HEK293 (cell line): ENCODE results near the gene RBFOX2.

Experiments
- CTCF ChIA-PET: fragments of 350-600 bp; formaldehyde crosslinking; extraction: SDS; loops from one replicate; lab custom pipeline; 2021; ENCODE audit warnings: antibody characterized with exemption; lab: Yijun Ruan, JAX
- POLR2A ChIA-PET: fragments of 300-600 bp; formaldehyde crosslinking; extraction: SDS; loops from one replicate; lab custom pipeline; 2020; ENCODE audit warnings: antibody characterized with exemption, inconsistent platforms; lab: Yijun Ruan, JAX
- H3K27ac ChIP-seq: fragments of 200-500 bp; sonication (Bioruptor generic); 2 replicates; pipeline ENCODE4 v1.5.1; 2014; ENCODE audit warnings: low read depth, low read length, control low read depth, inconsistent platforms; ENCODE audit errors: extremely low read depth
- H3K36me3 ChIP-seq, 2 experiments: fragments of 200-500 bp in 1 of 2; sonication (Bioruptor generic) in 1 of 2; 1 replicate in 1 of 2; 2 replicates in 1 of 2; pipeline ENCODE4 v1.5.1; 2014 to 2017; ENCODE audit warnings: inconsistent platforms in 2 of 2, low read length in 2 of 2; ENCODE audit not compliant: control insufficient read depth in 2 of 2, insufficient read depth in 1 of 2
- H3K4me1 ChIP-seq: fragments of 200-500 bp; sonication (Bioruptor generic); 2 replicates; pipeline ENCODE4 v1.5.1; 2014; ENCODE audit warnings: mild to moderate bottlenecking, low read length, inconsistent platforms; ENCODE audit not compliant: control insufficient read depth, insufficient read depth
- H3K4me3 ChIP-seq: 2 replicates; pipeline ENCODE4 v1.5.1; 2011; ENCODE audit warnings: low read depth, mild to moderate bottlenecking, control low read depth, low read length, moderate library complexity
- H3K9me3 ChIP-seq: fragments of 200-500 bp; sonication (Bioruptor generic); 2 replicates; pipeline ENCODE4 v1.5.1; 2014; ENCODE audit warnings: low read depth, low read length, inconsistent platforms; ENCODE audit not compliant: control insufficient read depth, insufficient read depth
- IKZF3 ChIP-seq: fragments of 450-650 bp; IDR thresholded peaks from 2 replicates; pipeline ENCODE4 v1.5.0; 2018; ENCODE audit warnings: missing biosample characterization, mild to moderate bottlenecking, missing genetic modification characterization, moderate library complexity
- OSR2 ChIP-seq: fragments of 450-650 bp; formaldehyde crosslinking; IDR thresholded peaks from 2 replicates; pipeline ENCODE4 v1.5.1; 2016; ENCODE audit warnings: missing biosample characterization, missing genetic modification characterization
- SP7 ChIP-seq: fragments of 450-650 bp; formaldehyde crosslinking; IDR thresholded peaks from 2 replicates; pipeline ENCODE4 v1.5.1; 2016; ENCODE audit warnings: missing biosample characterization, missing genetic modification characterization
- TRIM28 ChIP-seq: IDR thresholded peaks from 2 replicates; pipeline ENCODE4 v1.6.1; 2011; ENCODE audit warnings: low read length, control low read depth, borderline replicate concordance
- ZEB2 ChIP-seq: fragments of 450-650 bp; formaldehyde crosslinking; IDR thresholded peaks from 2 replicates; pipeline ENCODE4 v1.5.1; 2016; ENCODE audit warnings: missing biosample characterization, missing genetic modification characterization
- ZIC2 ChIP-seq: fragments of 450-650 bp; formaldehyde crosslinking; IDR thresholded peaks from 2 replicates; pipeline ENCODE4 v1.5.1; 2016; ENCODE audit warnings: missing biosample characterization, missing genetic modification characterization
- ZNF138 ChIP-seq: fragments of 450-650 bp; formaldehyde crosslinking; IDR thresholded peaks from 2 replicates; pipeline ENCODE4 v1.5.1; 2016; ENCODE audit warnings: missing biosample characterization, missing genetic modification characterization, borderline replicate concordance
- ZNF157 ChIP-seq: fragments of 450-650 bp; formaldehyde crosslinking; IDR thresholded peaks from 2 replicates; pipeline ENCODE4 v1.5.1; 2016; ENCODE audit warnings: missing biosample characterization, missing genetic modification characterization
- ZNF184 ChIP-seq: fragments of 450-650 bp; IDR thresholded peaks from 2 replicates; pipeline ENCODE4 v1.5.1; 2018; ENCODE audit warnings: missing biosample characterization, mild to moderate bottlenecking, missing genetic modification characterization
- ZNF335 ChIP-seq: fragments of 450-650 bp; formaldehyde crosslinking; conservative IDR thresholded peaks from 2 replicates; pipeline ENCODE4 v1.5.1; 2016; ENCODE audit warnings: missing biosample characterization, missing genetic modification characterization
- ZNF629 ChIP-seq: fragments of 450-650 bp; formaldehyde crosslinking; IDR thresholded peaks from 2 replicates; pipeline ENCODE4 v1.5.1; 2017; ENCODE audit warnings: missing biosample characterization, missing genetic modification characterization
- ZNF660 ChIP-seq: fragments of 450-650 bp; IDR thresholded peaks from 2 replicates; pipeline ENCODE4 v1.5.1; 2018; ENCODE audit warnings: missing biosample characterization, mild to moderate bottlenecking, missing genetic modification characterization
- ZNF776 ChIP-seq: fragments of 450-650 bp; formaldehyde crosslinking; IDR thresholded peaks from 2 replicates; pipeline ENCODE4 v1.5.0; 2017; ENCODE audit warnings: missing biosample characterization, missing genetic modification characterization, borderline replicate concordance
- TF ChIP-seq, protein P1 (sequence below): fragments of 450-650 bp; IDR thresholded peaks from 2 replicates; pipeline ENCODE4 v1.5.1; 2018; ENCODE audit warnings: missing biosample characterization, mild to moderate bottlenecking, missing genetic modification characterization
- TF ChIP-seq, protein P2 (sequence below): fragments of 450-650 bp; formaldehyde crosslinking; IDR thresholded peaks from 2 replicates; pipeline ENCODE4 v1.5.1; 2016; ENCODE audit warnings: missing biosample characterization, missing genetic modification characterization
- TF ChIP-seq, protein P3 (sequence below): fragments of 450-650 bp; formaldehyde crosslinking; IDR thresholded peaks from 2 replicates; pipeline ENCODE4 v1.5.1; 2016; ENCODE audit warnings: missing biosample characterization, missing genetic modification characterization
- TF ChIP-seq, protein P4 (sequence below): fragments of 450-650 bp; formaldehyde crosslinking; IDR thresholded peaks from 2 replicates; pipeline ENCODE4 v1.5.1; 2016; ENCODE audit warnings: missing biosample characterization, missing genetic modification characterization
- TF ChIP-seq, protein P5 (sequence below): fragments of 450-650 bp; formaldehyde crosslinking; IDR thresholded peaks from 2 replicates; pipeline ENCODE4 v1.5.1; 2016; ENCODE audit warnings: missing biosample characterization, missing genetic modification characterization

The RBFOX2 gene

DNA sequence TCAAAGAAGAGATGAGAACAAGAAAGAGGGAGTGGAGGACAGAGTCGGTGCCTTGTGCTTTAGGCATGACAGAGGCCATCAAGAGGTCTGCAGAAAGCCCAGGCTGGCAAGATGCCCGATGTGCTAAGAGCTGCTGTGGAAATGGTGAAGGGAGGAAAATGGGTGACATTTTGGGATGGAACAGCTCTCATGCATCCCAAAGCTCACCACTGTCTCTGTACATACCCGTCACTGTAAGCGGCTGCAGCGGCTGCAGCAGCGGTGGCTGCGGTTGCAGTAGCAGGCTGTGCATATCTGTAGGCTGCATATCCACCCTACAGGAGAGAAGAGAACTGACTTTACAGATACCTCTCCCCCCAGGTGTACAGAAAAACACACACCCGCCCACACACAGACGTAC is 282.4 kb downstream of the RBFOX2 start:
- H3K36me3 ChIP-seq = peaks cover 7 to 17% of the 10 kb centered on the region in 2 experiments; a peak in 2 of 3 replicates
- no peak overlapping the region for H3K27ac ChIP-seq
- TF ChIP-seq, protein P1, sequence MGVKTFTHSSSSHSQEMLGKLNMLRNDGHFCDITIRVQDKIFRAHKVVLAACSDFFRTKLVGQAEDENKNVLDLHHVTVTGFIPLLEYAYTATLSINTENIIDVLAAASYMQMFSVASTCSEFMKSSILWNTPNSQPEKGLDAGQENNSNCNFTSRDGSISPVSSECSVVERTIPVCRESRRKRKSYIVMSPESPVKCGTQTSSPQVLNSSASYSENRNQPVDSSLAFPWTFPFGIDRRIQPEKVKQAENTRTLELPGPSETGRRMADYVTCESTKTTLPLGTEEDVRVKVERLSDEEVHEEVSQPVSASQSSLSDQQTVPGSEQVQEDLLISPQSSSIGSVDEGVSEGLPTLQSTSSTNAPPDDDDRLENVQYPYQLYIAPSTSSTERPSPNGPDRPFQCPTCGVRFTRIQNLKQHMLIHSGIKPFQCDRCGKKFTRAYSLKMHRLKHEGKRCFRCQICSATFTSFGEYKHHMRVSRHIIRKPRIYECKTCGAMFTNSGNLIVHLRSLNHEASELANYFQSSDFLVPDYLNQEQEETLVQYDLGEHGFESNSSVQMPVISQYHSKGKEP (tag by site-specific recombination) = 0 out of 2 replicates have a peak, but pooled peaks have one; percentile 52
- TF ChIP-seq ZNF184 (tag by site-specific recombination) = no peak
- POLR2A ChIA-PET = interaction anchor here (0.5 kb wide), 1 partner anchor 226 kb away, joined by 4 read pairs; no protein-coding TSS in a partner anchor
- no peak overlapping the region for H3K4me3 ChIP-seq
- H3K9me3 ChIP-seq = no peaks in the 10 kb centered on the region
- CTCF ChIA-PET = no interaction called here
- peaks cover 13% of the 10 kb centered on the region for H3K4me1 ChIP-seq

DNA sequence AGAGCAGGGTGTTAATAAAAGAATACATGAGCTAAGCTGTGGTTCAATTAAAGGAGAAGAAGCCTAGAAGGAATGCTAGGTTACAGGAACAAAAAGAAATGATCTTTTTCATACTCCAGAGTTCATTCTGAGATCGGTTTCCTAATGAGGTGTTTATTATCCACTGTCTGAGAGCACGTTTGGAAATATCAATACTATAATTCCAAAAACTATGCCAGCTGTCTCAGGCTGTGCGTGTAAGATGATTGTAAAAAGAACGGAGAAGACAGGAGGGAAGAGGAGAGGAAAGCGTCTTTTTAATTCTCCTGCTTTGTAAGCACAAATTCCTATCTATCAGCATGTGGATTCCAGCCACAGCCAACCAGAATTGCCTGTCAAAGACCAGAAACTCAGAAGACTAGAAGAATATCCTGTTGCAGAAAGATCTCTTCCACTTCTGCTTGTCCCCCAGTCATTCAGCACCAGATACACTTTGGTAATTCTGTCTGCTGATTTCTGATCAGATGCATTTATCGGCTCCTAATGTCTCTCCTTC is 285.2 kb downstream of the RBFOX2 start:
- ChIA-PET CTCF (no interaction called here), POLR2A (interaction anchor here (0.8 kb wide), 1 partner anchor 13 kb away, joined by 3 read pairs; no protein-coding TSS in a partner anchor)
- Histone ChIP-seq H3K4me1 (peaks cover 3% of the 10 kb centered on the region; the same call in 1 of the 2 replicates), H3K9me3 (no peaks in the 10 kb centered on the region), H3K4me3 (no peak overlapping the region)
- no peak for TF ChIP-seq ZNF776 (tag by site-specific recombination)
- TF ChIP-seq, all 188 proteins: peak for 0
- Histone ChIP-seq H3K27ac (no peak overlapping the region), H3K36me3 (peaks cover 7 to 26% of the 10 kb centered on the region in 2 experiments; a peak in 2 of 3 replicates)

DNA sequence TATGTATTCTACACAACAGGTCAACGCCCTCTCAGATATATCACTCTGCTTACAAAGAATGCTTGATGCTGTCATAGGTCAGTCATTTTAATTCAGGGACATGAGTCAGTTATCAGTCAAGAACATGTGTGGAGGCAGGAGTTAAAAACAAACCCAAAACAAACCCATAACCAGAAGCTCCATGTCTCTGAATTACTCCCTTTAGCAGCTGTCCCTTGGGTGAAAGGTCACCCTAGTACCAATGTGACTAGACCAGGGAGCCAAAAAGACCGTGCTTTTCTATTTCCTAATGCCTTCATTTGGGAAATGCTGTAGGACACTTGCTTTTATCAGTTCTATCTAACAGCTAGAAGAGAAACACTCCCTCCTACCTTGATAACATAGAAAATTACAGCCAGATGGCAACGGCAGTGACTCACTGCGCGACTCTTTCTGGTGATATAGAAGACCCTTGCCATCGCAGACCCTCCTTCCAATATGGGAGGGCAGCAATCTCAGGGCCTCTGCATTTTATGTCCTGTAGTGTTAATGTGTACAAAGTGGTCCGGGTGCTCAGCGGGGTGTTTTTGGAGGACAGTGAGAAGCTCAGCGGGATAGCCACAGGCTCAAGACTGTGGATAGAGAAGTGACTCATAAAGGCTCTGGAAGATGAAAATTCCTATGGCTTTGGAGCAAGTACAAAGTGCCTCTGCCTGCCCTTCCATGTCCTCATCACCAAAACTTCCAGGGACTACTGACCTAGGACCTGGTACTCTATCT is 286.1 kb downstream of the RBFOX2 start:
- POLR2A ChIA-PET = interaction anchor here (0.8 kb wide), 1 partner anchor 14 kb away, joined by 3 read pairs; no protein-coding TSS in a partner anchor
- Histone ChIP-seq H3K27ac (peak overlapping the region; percentile 11; the same call in 1 of the 2 replicates), H3K9me3 (no peaks in the 10 kb centered on the region), H3K4me3 (no peak overlapping the region), H3K4me1 (peaks cover 3% of the 10 kb centered on the region; the same call in 1 of the 2 replicates), H3K36me3 (peaks cover 7 to 28% of the 10 kb centered on the region in 2 experiments)
- CTCF ChIA-PET = interaction anchor here (0.8 to 1.8 kb wide), 5 partner anchors 9 to 324 kb away, joined by 3 to 5 read pairs (median 4); no protein-coding TSS in a partner anchor
- TF ChIP-seq ZIC2 (tag by site-specific recombination) (peak; percentile 95), TRIM28 (0 out of 2 replicates have a peak, but pooled peaks have one; percentile 73), IKZF3 (0 out of 2 replicates have a peak, but pooled peaks have one; percentile 66), ZNF629 (0 out of 2 replicates have a peak, but pooled peaks have one; percentile 13), ZNF138 (tag by site-specific recombination) (no peak), ZEB2 (tag by site-specific recombination) (peak; percentile 32; the same call in 1 of the 2 replicates), SP7 (tag by site-specific recombination) (peak; percentile 82), ZNF660 (tag by site-specific recombination) (0 out of 2 replicates have a peak, but pooled peaks have one; percentile 38), ZNF335 (tag by site-specific recombination) (no peak), OSR2 (tag by site-specific recombination) (peak; percentile 54), ZNF157 (tag by site-specific recombination) (no peak)
- TF ChIP-seq, protein P2, sequence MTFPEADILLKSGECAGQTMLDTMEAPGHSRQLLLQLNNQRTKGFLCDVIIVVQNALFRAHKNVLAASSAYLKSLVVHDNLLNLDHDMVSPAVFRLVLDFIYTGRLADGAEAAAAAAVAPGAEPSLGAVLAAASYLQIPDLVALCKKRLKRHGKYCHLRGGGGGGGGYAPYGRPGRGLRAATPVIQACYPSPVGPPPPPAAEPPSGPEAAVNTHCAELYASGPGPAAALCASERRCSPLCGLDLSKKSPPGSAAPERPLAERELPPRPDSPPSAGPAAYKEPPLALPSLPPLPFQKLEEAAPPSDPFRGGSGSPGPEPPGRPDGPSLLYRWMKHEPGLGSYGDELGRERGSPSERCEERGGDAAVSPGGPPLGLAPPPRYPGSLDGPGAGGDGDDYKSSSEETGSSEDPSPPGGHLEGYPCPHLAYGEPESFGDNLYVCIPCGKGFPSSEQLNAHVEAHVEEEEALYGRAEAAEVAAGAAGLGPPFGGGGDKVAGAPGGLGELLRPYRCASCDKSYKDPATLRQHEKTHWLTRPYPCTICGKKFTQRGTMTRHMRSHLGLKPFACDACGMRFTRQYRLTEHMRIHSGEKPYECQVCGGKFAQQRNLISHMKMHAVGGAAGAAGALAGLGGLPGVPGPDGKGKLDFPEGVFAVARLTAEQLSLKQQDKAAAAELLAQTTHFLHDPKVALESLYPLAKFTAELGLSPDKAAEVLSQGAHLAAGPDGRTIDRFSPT = peak; percentile 44; the same call in 1 of the 2 replicates
- TF ChIP-seq, protein P3, sequence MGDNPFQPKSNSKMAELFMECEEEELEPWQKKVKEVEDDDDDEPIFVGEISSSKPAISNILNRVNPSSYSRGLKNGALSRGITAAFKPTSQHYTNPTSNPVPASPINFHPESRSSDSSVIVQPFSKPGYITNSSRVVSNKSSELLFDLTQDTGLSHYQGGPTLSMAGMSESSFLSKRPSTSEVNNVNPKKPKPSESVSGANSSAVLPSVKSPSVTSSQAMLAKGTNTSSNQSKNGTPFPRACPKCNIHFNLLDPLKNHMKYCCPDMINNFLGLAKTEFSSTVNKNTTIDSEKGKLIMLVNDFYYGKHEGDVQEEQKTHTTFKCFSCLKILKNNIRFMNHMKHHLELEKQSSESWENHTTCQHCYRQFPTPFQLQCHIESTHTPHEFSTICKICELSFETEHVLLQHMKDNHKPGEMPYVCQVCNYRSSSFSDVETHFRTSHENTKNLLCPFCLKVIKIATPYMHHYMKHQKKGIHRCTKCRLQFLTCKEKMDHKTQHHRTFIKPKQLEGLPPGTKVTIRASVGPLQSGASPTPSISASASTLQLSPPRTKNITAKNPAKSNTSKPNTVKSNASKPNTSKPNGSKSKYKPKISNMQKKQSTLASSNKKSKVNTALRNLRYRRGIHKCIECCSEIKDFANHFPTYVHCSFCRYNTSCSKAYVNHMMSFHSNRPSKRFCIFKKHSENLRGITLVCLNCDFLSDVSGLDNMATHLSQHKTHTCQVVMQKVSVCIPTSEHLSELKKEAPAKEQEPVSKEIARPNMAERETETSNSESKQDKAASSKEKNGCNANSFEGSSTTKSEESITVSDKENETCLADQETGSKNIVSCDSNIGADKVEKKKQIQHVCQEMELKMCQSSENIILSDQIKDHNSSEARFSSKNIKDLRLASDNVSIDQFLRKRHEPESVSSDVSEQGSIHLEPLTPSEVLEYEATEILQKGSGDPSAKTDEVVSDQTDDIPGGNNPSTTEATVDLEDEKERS (tag by site-specific recombination) = no peak
- TF ChIP-seq, protein P4, sequence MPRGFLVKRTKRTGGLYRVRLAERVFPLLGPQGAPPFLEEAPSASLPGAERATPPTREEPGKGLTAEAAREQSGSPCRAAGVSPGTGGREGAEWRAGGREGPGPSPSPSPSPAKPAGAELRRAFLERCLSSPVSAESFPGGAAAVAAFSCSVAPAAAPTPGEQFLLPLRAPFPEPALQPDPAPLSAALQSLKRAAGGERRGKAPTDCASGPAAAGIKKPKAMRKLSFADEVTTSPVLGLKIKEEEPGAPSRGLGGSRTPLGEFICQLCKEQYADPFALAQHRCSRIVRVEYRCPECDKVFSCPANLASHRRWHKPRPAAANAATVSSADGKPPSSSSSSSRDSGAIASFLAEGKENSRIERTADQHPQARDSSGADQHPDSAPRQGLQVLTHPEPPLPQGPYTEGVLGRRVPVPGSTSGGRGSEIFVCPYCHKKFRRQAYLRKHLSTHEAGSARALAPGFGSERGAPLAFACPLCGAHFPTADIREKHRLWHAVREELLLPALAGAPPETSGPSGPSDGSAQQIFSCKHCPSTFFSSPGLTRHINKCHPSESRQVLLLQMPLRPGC = peak; percentile 42; the same call in 1 of the 2 replicates
- TF ChIP-seq, protein P5, sequence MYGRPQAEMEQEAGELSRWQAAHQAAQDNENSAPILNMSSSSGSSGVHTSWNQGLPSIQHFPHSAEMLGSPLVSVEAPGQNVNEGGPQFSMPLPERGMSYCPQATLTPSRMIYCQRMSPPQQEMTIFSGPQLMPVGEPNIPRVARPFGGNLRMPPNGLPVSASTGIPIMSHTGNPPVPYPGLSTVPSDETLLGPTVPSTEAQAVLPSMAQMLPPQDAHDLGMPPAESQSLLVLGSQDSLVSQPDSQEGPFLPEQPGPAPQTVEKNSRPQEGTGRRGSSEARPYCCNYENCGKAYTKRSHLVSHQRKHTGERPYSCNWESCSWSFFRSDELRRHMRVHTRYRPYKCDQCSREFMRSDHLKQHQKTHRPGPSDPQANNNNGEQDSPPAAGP (tag by site-specific recombination) = 0 out of 2 replicates have a peak, but pooled peaks have one; percentile 42
